NCI-H2081 treated with DMSO at 0.1 percent for 48 hours (cell line): ENCODE measurements around the gene SOS1.
"Not testable (repeated sequence)": the region's sequence is repeated elsewhere in the genome, so short reads cannot be mapped to it uniquely, and the experiment has no call there.

Source experiments
- DNase-seq: peaks from one replicate; lab custom pipeline; 2025; lab: John Stamatoyannopoulos, UW

The SOS1 gene

DNA sequence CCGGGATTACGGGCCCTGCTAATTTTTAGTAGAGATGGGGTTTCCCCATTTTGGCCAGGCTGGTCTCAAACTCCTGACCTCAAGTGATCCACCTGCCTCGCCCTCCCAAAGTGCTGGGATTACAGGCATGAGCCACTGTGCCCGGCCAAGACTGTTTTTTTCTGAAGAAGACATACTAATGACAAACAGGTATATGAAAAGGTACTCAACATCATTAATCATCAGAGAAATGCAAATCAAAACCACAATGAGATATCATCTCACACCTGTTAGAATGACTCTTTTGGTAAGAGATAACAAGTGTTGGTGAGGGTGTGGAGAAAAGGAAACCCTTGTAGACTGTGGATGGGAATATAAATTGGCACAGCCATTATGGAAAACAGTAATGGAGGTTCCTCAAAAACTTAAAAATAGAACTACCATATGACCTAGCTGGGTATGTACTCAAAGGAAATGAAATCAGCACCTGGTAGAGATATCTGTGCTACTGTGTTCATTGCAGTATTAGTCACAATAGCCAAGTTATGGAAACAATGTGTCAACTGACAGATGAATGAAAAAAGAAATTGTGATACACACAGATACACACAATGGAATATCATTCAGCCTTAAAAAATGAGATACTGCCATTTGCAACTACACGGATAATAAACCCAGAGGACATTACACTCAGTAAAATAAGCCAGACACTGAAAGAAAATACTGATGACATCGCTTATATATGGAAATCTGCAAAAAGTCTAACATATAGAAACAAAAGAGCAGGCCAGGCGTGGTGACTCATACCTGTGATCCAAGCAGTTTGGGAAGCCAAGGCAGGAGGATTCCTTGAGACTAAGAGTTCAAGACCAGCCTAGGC lies 20.8 kb downstream of the SOS1 start:
- no peak for DNase-seq

DNA sequence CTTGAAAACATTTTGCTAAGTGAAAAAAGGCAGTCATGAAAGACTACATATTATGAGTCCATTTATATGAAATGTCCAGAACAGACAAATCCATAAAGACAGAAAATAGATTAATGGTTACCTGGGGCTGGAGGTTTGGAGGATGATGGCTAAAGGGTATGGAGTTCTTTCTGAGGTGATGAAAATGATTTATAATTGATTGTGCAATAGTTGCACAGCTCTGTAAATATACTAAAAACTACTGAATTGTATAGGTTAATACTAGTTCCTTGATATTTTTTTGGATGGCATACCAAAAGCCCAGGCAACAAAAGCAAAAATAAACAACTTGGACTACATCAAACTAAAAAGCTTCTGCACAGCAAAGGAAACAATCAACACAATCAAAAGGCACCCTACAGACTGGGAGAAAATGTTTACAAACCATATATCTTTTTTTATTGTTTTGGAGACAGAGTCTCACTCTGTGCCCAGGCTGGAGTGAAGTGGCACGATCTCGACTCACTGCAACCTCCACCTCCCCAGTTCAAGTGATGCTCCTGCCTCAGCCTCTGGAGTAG lies 21.5 kb downstream of the SOS1 start:
- no peak for DNase-seq

DNA sequence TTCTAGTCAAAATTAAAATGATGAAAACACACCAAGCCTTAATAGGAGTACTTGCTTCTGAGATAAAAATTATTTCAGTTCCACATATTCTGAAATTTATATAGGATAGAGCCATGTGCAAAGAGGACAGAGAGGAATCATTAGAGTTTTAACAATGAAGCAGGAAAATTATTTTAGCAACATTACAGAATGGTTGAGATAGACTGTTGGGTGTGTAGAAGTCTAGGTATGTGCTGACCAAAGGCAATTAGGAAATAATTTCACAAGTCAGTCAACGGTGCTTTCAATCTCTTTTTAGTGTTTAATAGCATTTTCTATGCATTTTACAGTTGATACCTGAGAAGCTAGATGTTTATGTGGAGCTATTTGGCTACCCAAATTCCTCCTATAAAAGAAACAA lies 25.2 kb downstream of the SOS1 start:
- no peak for DNase-seq

DNA sequence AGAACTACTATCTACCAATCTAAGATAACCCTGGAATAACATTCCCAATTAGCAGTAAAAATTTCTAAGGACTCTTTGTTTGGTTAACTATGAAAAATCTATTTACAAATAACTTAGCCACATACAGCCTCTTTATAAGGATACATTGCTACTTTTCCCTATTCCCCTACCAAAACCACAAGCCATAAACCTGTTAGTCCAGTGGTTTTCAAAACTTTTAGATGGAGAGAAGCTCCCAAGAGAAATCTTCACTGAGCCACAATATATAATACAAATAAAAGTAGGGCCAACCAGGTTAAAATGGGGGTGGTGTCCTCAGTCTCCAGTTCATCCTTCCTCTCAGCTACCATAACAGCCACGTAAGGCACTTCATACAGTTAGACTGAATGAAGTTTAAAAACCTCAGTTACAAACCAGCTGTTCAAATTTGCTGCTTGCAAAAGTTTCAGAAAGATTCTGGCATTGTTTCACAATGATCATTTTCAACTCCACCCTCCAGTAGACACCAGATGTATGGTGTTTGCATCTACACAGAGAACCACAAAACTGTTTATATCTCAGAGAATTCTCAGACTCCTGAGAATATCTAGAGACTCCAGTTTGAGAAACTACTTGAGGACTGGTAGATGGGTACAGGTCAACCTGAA lies 26.0 kb downstream of the SOS1 start:
- no peak for DNase-seq

DNA sequence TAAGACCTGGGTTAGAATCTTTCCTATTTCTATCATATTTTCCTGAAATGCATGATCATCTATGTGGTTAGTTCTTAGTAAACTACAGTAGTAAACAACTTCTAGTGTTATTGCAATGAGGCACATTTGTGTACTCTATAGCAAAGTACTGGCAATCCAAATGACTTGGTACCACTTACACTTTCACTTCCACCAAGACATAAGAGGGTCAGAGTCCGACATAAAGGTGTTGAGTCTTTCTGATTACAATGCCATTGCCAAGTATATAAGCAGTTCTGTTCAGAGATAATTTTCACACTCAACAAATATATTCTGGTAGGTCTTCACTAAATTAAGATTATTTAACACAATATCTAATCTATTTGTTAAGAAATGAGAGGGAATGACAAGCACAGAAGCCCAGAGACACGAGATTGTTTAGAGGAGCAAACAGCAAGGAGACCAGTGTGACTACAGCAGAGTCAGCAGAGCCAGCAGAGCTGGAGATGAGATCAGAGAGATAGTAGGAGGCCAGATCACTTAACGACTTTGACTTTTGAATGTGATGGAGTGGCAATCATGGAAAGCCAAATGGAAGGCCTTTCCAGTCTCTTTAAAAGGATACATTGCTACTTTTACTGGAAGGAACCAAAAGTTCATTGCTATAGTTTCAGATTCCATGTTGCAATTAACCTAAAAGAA lies 27.5 kb downstream of the SOS1 start:
- DNase-seq, result no peak

DNA sequence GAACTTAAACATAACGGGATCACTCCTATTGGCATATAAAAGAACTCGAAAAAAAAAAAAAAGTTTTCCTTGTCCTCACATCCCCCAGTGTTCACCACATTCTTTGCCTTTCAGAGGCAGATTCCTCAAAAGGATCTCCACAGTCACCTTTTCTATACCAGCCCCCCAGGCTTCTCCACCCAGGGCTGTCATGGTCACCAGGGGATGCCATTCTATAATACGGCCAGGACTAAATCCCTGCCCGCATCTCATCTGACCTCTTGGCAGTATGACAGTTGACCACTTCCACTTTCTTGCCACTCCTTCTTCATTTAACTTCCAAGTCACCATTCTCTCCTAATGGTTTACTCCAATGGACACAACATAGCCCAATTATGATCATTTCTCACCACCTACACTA lies 29.3 kb downstream of the SOS1 start:
- DNase-seq, result no peak

DNA sequence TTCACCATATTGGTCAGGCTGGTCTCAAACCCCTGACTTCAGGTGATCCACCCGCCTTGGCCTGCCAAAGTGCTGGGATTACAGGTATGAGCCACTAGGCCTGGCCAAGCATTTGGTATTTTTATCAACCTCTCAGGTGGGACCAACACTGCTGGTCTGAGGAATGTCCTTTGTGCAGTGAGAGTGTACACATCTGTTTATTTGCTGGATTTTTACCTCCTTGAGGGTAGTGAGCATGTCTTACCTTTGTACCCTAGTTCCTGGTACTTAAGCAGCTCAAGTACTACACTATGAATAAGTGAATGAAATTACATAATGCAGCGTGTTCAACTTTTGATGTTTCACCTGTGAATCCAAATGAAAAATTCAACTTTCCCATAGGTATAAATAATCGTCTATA lies 29.8 kb downstream of the SOS1 start:
- no peak for DNase-seq

DNA sequence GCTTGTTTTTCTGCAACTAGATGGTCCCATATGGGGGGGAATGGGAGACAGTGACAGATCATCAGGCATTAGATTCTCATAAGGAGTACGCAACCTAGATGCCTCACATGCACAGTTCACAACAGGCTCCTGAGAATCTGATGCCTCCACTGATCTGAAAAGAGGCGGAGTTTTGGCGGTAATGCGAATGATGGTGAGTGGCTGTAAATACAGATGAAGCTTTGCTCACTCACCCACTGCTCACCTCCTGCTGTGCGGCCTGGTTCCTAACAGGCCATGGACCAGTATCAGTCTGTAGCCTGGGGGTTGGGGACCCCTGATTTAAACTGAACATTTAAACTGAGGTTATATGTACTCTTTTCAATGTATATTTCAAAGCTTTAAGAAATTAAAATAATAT lies 40.7 kb downstream of the SOS1 start:
- no peak for DNase-seq

DNA sequence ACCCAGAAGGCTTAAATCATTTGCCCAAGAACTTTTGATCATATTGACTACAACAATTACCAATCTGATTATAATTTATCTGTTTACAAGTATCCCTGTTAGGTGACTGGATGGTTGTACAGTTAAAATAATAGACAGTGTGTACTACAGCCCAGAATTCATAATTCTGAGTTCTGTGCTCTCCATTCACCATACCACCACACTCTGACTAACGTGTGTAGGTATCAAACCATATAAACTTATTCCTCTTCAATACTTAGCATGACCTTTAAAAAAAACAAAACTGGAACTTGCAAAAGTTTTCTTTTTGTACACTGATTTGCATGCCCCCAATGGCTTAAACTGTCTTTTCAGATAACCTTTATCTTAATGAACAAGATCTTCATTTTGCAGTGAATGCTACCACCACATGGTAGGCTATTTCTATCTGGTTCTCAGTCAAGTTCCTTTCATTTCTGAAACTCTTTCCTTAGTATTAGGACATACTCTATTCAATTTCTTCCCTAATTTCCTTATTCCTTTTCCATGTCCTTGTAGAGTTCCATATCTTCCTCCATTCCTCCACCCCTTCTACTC lies 50.9 kb downstream of the SOS1 start:
- DNase-seq, result no peak

DNA sequence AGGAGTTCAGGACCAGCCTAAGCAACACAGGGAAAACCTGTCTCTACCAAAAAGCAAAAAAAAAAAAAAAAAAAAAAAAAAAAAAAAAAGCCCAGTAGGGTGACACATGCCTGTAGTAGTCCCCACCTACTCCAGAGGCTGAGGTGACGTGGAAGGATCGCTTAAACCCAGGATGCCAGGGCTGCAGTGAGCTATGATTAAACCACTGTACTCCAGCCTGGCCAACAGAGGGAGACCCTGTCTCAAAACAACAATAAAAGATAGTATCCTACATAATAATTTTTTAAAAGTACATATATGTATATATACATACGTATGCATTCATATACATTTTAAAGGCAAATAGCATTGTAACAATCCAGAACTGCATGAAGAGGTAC lies 51.7 kb downstream of the SOS1 start:
- DNase-seq, result no peak

DNA sequence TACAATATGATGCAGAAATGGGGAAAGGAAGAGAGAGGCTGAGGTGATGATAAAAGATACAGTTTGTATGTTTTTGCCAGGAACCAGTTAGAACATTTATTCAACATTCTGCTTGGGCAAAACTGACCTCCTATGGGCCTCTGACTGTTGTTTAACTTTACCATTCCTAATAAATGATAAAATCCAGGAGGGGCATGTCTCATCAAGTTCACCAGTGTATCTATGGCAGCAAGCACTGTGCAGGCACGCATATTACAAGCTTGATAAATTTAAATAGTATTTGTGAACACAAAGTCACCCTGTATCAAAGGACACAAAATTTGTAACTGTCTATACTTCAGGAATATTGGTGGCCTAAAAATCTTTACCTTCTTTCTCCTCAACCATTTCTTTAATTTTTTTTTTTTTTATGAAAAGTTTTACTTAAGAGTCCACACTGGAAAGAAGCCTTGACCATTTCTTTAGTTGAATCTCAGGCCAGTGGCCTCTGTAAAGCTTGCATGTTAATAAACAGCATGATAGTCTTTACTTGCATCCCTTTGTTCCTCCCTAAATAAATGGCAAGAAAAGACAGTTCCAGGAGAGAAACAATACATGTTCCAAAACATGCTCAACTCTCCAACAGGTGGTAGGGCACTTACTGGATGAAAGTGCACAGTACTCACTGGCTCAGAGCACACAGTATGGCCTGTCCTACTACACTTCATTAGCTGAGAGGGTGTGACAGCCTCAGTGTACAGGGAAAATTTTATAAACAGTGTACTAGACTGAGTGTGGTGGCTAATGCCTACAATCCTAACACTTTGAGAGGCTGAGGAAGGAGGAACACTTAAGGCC lies 52.3 kb downstream of the SOS1 start:
- DNase-seq, result no peak

DNA sequence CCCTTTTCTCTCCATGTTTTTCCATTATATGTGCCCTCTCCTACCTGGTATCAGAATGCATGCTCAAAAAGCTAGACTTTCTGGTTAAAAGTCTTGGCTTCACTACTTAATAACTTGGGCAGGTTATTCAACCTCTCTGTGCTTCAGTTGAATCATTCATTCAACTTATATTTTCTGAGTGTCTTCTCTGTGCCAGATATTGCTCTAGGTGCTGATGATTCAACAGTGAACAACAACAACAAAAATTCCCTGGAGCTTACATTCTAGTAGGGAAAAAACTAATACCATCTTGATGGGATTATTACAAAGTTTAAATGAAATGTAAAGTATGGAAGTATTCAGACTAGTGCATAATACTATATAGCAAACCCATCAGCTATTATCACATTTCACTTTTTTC lies 55.2 kb downstream of the SOS1 start:
- no peak for DNase-seq

DNA sequence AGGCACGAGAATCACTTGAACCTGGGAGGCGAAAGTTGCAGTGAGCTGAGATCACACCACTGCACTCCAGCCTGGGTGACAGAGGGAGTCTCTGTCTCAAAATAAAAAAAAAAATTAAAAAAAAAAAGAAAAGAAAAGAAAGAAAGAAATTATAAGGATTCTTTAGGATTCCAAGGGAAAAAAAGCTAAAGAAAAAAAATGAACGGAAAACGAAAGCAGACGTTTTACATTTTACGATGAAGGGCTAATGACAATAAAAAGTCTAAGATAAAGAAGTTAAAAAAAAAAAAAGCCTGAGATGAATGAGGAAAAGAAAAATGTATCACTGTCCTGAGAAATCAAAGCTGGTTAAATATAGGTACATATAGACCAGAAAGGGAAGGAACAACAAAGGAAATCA lies 58.5 kb downstream of the SOS1 start:
- DNase-seq, result no peak

DNA sequence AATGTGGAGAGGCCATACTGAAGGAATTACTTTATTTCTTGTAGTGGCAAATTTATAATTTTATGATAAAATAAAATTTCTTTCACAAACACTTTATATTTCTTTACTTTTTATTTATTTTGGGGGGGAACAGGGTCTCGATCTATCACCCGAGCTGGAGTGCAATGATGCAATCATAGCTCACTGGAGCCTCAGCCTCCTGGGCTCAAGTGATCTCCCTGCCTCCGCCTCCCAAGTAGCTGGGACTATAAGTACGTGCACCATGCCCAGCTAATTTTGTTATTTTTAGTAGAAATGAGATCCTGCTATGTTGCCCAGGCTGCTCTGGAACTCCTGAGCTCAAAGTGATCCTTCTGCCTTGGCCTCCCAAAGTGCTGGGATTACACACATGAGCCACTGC lies 59.6 kb downstream of the SOS1 start:
- DNase-seq, result no peak

DNA sequence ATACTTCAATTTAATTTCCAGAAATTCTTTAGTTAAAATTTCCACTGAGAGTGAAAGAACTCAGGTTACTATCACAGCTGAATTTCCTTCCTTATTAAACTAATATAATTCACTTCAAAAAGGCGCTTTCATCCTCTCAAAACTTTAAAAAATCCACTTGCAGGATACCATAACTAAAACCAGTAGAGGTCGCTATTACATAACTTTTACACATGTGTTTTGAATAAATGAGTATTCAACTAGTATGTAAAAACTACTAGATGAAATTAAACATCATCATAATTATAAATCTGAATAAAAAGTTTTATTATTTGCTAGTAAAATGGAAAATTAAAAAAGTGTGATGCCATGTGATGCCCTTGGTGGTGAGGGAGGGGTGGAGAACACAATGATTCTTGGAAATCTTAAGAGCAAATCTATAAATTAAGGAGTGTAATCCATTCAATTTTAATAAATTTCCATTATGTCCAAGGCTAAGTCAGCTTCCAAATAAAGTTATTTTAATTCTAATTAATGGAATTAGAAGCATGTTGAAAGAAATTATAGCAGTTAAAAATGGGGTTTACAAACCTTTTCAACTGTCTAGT lies 61.4 kb downstream of the SOS1 start:
- DNase-seq, result peak; percentile 30

DNA sequence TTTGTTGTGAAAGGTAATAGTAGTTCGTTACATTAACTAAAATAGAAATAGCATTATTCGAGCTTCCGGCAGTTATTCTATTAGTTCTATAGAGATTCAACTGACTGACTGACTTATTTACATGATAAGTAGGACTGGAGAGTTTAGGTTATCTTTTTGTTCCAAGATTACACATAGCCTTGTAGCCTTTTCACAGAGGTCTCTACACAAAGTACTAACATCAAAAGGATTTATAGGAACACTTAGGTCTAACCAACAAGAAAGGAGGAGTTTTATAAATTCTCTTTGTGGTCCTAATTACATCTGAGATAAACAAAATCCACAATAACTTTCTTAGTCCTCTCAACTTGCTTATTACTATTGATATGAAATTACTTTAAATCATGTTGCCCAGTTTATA lies 62.8 kb downstream of the SOS1 start:
- no peak for DNase-seq

DNA sequence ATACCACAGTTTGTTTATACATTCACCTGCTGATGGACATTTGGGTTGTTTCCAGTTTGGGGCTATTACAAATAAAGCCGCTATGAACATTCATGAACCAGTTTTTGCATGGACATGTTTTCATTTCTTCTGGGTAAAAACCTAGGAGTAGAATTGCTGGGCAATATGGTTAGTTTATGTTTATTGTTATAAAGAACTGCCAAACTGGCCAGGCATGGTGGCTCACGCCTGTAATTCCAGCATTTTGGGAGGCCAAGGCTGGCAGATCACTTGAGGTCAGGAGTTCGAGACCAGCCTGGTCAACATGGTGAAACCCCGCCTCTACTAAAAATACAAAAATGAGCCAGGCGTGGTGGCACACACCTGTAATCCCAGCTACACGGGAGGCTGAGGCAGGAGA lies 68.2 kb downstream of the SOS1 start:
- DNase-seq, result not testable (repeated sequence)

DNA sequence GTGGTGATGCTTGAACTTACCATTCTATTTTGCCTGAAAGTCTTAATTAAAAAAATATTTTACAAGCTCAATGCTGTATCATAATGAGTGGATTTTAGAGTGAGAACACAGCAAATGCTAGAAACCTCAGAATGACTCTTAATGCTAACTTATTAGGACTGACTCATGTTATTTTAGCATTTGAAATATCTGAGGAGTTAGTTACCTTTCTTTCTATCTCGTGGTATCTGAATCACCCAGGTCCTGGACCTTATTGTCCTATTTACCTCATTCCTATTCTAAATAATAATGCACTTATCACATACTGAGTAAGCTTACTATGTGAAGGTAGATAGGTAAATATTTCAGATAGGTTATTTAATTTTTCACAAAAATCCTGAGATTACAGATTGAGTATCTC lies 70.7 kb downstream of the SOS1 start:
- no peak for DNase-seq

DNA sequence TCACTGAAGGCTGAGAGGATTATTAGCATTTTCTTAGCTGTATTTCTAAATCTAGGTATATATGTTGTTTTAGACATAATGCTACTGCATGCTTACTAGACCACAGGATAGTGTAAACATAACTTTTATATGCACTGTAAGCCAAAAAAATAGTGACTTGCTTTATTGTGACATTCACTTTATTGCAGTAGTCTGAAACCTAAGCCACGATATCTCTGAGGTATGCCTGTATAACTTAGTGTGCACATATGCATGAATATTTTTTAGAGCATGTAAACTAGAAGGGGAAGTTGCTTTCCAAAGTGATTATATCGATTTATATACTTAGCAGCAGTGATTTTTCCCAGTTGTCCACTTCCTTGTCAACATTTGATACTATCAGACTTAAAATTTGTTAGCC lies 81.8 kb downstream of the SOS1 start:
- DNase-seq, result no peak

DNA sequence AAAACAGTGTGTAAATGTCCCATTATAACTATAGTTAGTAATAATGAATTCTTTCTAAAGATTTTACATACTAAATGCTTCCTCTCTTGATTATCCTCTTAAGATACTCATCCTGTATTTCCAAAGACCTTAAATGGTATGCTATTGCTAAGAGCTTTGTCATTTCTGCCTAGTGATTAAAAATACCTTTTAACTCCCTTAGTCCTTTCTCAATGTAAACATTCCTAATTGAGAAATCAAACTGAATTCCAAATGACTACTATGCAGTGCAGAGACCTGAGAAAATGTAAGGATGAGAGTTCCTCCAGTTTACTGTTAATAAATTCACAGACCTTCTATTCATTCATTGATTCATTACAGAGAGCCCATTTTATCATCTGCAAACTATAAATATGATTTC lies 86.9 kb downstream of the SOS1 start:
- DNase-seq, result no peak

DNA sequence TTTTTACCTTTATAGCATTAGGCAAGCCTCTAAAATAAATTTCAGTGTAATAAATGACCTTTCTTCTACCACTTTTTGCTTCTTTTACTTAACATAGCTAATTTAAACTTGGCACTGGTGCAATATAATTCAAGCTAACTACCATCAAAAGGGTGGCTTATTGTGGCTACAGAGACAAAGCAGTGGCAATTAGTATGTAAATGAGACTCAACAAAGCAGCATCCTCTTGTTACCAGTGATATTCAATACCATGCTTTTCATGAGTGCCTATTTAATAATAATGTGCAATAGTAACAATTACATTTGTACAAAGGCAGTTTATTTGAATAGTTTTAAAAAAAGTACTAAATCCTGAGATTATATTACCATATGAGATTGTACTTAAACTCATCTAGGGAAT lies 93.4 kb downstream of the SOS1 start:
- DNase-seq, result no peak
